ENCODE measurements around the gene AHCYL2. TPM values are rescaled to one million over a fixed set of nuclear protein-coding genes. Genes with fewer than 3 reads are reported as not detected.
"Not testable (repeated sequence)": the region's sequence is repeated elsewhere in the genome, so short reads cannot be mapped to it uniquely, and the experiment has no call there.

AHCYL2 gene
- total and polyA plus RNA-seq, 4 donors = 44.6 to 138 (median 69.0) TPM

DNA sequence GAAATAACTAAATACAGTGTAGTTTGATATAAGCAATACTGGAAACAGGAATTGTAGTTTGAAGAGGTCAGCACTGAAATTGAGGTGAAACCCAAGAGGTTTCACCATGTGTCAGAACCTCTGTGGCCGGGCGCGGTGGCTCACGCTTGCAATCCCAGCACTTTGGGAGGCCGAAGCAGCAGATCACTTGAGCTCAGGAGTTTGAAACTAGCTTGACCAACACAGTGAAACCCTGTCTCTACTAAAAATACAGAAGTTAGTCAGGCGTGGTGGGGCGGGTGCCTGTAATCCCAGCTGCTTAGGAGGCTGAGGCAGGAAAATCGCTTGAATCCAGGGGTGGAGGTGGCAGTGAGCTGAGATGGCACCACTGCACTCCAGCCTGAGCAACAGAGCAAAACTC is 13.7 kb downstream of the AHCYL2 start:
- DNase-seq (ENCODE audit: low read depth in 4 of 6, low spot score in 6 of 6) = no peak
- H3K27ac ChIP-seq (ENCODE audit: low read depth, low read length) = no peak overlapping the region
- H3K4me1 ChIP-seq (ENCODE audit: control insufficient read depth, insufficient read depth, low read length) = no peaks in the 10 kb centered on the region
- no peaks in the 10 kb centered on the region for H3K27me3 ChIP-seq (ENCODE audit: control insufficient read depth, insufficient read depth, low read length)
- no peak overlapping the region for H3K4me3 ChIP-seq (ENCODE audit: low read depth, low read length)
- H3K9me3 ChIP-seq (ENCODE audit: control insufficient read depth, insufficient read depth, low read length) = no peaks in the 10 kb centered on the region
- WGBS (ENCODE audit: insufficient coverage) = 85% methylated on average over 8 of the region's 8 CpGs
- peaks cover 7% of the 10 kb centered on the region for H3K36me3 ChIP-seq (ENCODE audit: control insufficient read depth, insufficient read depth, low read length)

GRCh38 chr7:129240119-129240820 is 15.4 kb downstream of the AHCYL2 start:
- H3K4me3 ChIP-seq (ENCODE audit: low read depth, low read length) = no peak overlapping the region
- no peaks in the 10 kb centered on the region for H3K9me3 ChIP-seq (ENCODE audit: control insufficient read depth, insufficient read depth, low read length)
- 54% methylated on average over 2 of the region's 10 CpGs for WGBS (ENCODE audit: insufficient coverage)
- no peaks in the 10 kb centered on the region for H3K4me1 ChIP-seq (ENCODE audit: control insufficient read depth, insufficient read depth, low read length)
- no peak overlapping the region for H3K27ac ChIP-seq (ENCODE audit: low read depth, low read length)
- H3K27me3 ChIP-seq (ENCODE audit: control insufficient read depth, insufficient read depth, low read length) = no peaks in the 10 kb centered on the region
- DNase-seq (ENCODE audit: low read depth in 4 of 6, low spot score in 6 of 6) = peak in 1 of 6 donors; percentile 63
- H3K36me3 ChIP-seq (ENCODE audit: control insufficient read depth, insufficient read depth, low read length) = no peaks in the 10 kb centered on the region

DNA sequence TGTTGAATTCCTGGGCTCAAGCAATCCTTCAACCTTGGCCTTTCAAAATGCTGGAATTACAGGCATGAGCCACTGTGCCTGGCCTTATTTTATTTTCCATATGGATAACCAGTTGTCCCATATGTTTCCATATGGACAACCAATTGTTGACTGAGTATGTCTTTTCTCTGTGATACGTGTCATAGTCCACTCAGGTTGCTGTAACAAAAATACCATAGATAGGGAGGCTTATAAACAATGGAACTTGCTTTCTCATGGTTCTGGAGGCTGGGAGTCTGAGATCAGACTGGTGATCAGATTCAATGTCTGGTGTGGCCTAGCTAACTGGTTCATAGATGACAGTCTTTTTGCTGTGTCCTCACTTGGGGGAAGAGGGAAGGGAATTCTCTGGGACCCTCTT is 19.4 kb downstream of the AHCYL2 start:
- Histone ChIP-seq H3K4me3 (ENCODE audit: low read depth, low read length) (no peak overlapping the region), H3K4me1 (ENCODE audit: control insufficient read depth, insufficient read depth, low read length) (no peaks in the 10 kb centered on the region), H3K9me3 (ENCODE audit: control insufficient read depth, insufficient read depth, low read length) (no peaks in the 10 kb centered on the region), H3K27me3 (ENCODE audit: control insufficient read depth, insufficient read depth, low read length) (no peaks in the 10 kb centered on the region), H3K36me3 (ENCODE audit: control insufficient read depth, insufficient read depth, low read length) (no peaks in the 10 kb centered on the region), H3K27ac (ENCODE audit: low read depth, low read length) (no peak overlapping the region)
- no peak for DNase-seq (ENCODE audit: low read depth in 4 of 6, low spot score in 6 of 6)
- WGBS (ENCODE audit: insufficient coverage) = no CpG with 5 or more reads among the region's 1 CpG

GRCh38 chr7:129245533-129245932 is 20.7 kb downstream of the AHCYL2 start:
- H3K4me1 ChIP-seq (ENCODE audit: control insufficient read depth, insufficient read depth, low read length) = no peaks in the 10 kb centered on the region
- no peak overlapping the region for H3K27ac ChIP-seq (ENCODE audit: low read depth, low read length)
- H3K9me3 ChIP-seq (ENCODE audit: control insufficient read depth, insufficient read depth, low read length) = no peaks in the 10 kb centered on the region
- H3K36me3 ChIP-seq (ENCODE audit: control insufficient read depth, insufficient read depth, low read length) = no peaks in the 10 kb centered on the region
- H3K27me3 ChIP-seq (ENCODE audit: control insufficient read depth, insufficient read depth, low read length) = no peaks in the 10 kb centered on the region
- WGBS (ENCODE audit: insufficient coverage) = no CpG with 5 or more reads among the region's 3 CpGs
- H3K4me3 ChIP-seq (ENCODE audit: low read depth, low read length) = no peak overlapping the region
- no peak for DNase-seq (ENCODE audit: low read depth in 4 of 6, low spot score in 6 of 6)

DNA sequence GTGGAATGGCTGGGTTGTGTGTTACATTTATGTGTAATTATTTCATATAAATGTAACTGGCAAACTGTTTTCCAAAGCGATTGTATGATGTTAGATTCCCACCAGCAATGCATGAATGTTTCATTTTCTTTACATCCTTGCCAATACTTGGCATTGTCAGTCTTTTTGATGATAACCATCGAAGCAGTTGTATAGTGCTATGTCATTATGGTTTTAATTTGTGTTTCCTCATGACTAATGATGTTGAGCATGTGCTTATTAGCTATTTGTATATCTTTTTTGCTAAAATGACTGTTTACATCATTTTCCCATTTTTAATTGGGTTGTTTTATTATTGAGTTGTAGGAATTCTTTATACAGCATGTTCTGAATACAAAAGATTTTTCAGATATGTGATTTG is 22.3 kb downstream of the AHCYL2 start:
- no peak overlapping the region for H3K27ac ChIP-seq (ENCODE audit: low read depth, low read length)
- H3K36me3 ChIP-seq (ENCODE audit: control insufficient read depth, insufficient read depth, low read length) = no peaks in the 10 kb centered on the region
- no peaks in the 10 kb centered on the region for H3K9me3 ChIP-seq (ENCODE audit: control insufficient read depth, insufficient read depth, low read length)
- no peaks in the 10 kb centered on the region for H3K4me1 ChIP-seq (ENCODE audit: control insufficient read depth, insufficient read depth, low read length)
- DNase-seq (ENCODE audit: low read depth in 4 of 6, low spot score in 6 of 6) = peak in 1 of 6 donors; percentile 5
- WGBS (ENCODE audit: insufficient coverage) = no CpG with 5 or more reads among the region's 2 CpGs
- no peak overlapping the region for H3K4me3 ChIP-seq (ENCODE audit: low read depth, low read length)
- no peaks in the 10 kb centered on the region for H3K27me3 ChIP-seq (ENCODE audit: control insufficient read depth, insufficient read depth, low read length)

- no peaks in the 10 kb centered on the region for H3K27me3 ChIP-seq (ENCODE audit: control insufficient read depth, insufficient read depth, low read length)
- no peaks in the 10 kb centered on the region for H3K9me3 ChIP-seq (ENCODE audit: control insufficient read depth, insufficient read depth, low read length)
- WGBS (ENCODE audit: insufficient coverage) = no CpG with 5 or more reads among the region's 2 CpGs
- peak in 1 of 6 donors; percentile 31 for DNase-seq (ENCODE audit: low read depth in 4 of 6, low spot score in 6 of 6)
- peaks cover 8% of the 10 kb centered on the region for H3K4me1 ChIP-seq (ENCODE audit: control insufficient read depth, insufficient read depth, low read length)
- no peaks in the 10 kb centered on the region for H3K36me3 ChIP-seq (ENCODE audit: control insufficient read depth, insufficient read depth, low read length)
- H3K4me3 ChIP-seq (ENCODE audit: low read depth, low read length) = no peak overlapping the region
- no peak overlapping the region for H3K27ac ChIP-seq (ENCODE audit: low read depth, low read length)
These were observed 27.3 kb downstream of the AHCYL2 start for GRCh38 chr7:129252128-129252527.

DNA sequence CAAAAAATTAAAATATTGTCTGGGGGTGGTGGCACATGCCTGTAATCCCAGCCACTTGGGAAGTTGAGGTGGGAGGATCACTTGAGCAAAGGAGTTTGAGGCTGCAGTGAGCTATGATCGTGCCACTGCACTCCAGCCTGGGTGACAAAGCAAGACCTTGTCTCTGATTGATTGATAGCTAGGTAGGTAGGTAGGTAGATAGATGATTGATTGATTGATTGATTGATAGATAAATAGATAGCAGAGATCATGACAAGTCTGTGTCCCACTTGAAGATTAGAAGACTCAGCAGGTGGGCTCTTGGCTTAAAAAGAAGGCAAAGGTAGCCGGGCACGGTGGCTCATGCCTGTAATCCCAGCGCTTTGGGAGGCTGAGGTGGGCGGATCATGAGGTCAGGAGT is 27.8 kb downstream of the AHCYL2 start:
- 94% methylated on average over 3 of the region's 5 CpGs for WGBS (ENCODE audit: insufficient coverage)
- H3K27ac ChIP-seq (ENCODE audit: low read depth, low read length) = not testable (repeated sequence)

GRCh38 chr7:129255800-129256199 is 31.0 kb downstream of the AHCYL2 start:
- H3K27ac ChIP-seq (ENCODE audit: low read depth, low read length) = no peak overlapping the region
- no peaks in the 10 kb centered on the region for H3K27me3 ChIP-seq (ENCODE audit: control insufficient read depth, insufficient read depth, low read length)
- no peak for DNase-seq (ENCODE audit: low read depth in 4 of 6, low spot score in 6 of 6)
- WGBS (ENCODE audit: insufficient coverage) = 94% methylated on average over 2 of the region's 4 CpGs
- H3K4me3 ChIP-seq (ENCODE audit: low read depth, low read length) = no peak overlapping the region
- peaks cover 8% of the 10 kb centered on the region for H3K4me1 ChIP-seq (ENCODE audit: control insufficient read depth, insufficient read depth, low read length)
- no peaks in the 10 kb centered on the region for H3K36me3 ChIP-seq (ENCODE audit: control insufficient read depth, insufficient read depth, low read length)
- H3K9me3 ChIP-seq (ENCODE audit: control insufficient read depth, insufficient read depth, low read length) = no peaks in the 10 kb centered on the region

More for the DNA sequence above, 27.8 kb downstream of the AHCYL2 start:
- H3K4me3 ChIP-seq (ENCODE audit: low read depth, low read length); H3K9me3 ChIP-seq (ENCODE audit: control insufficient read depth, insufficient read depth, low read length); H3K36me3 ChIP-seq (ENCODE audit: control insufficient read depth, insufficient read depth, low read length); H3K4me1 ChIP-seq (ENCODE audit: control insufficient read depth, insufficient read depth, low read length); H3K27me3 ChIP-seq (ENCODE audit: control insufficient read depth, insufficient read depth, low read length); DNase-seq (ENCODE audit: low read depth in 4 of 6, low spot score in 6 of 6): not testable (repeated sequence)

GRCh38 chr7:129256221-129256620 is 31.4 kb downstream of the AHCYL2 start:
- no peaks in the 10 kb centered on the region for H3K36me3 ChIP-seq (ENCODE audit: control insufficient read depth, insufficient read depth, low read length)
- H3K27ac ChIP-seq (ENCODE audit: low read depth, low read length) = no peak overlapping the region
- no peak for DNase-seq (ENCODE audit: low read depth in 4 of 6, low spot score in 6 of 6)
- no peak overlapping the region for H3K4me3 ChIP-seq (ENCODE audit: low read depth, low read length)
- H3K9me3 ChIP-seq (ENCODE audit: control insufficient read depth, insufficient read depth, low read length) = no peaks in the 10 kb centered on the region
- H3K27me3 ChIP-seq (ENCODE audit: control insufficient read depth, insufficient read depth, low read length) = no peaks in the 10 kb centered on the region
- WGBS (ENCODE audit: insufficient coverage) = no CpG with 5 or more reads among the region's 2 CpGs
- peaks cover 8% of the 10 kb centered on the region for H3K4me1 ChIP-seq (ENCODE audit: control insufficient read depth, insufficient read depth, low read length)

GRCh38 chr7:129257168-129257567 is 32.3 kb downstream of the AHCYL2 start:
- Histone ChIP-seq H3K4me3 (ENCODE audit: low read depth, low read length) (no peak overlapping the region), H3K4me1 (ENCODE audit: control insufficient read depth, insufficient read depth, low read length) (peaks cover 8% of the 10 kb centered on the region), H3K27me3 (ENCODE audit: control insufficient read depth, insufficient read depth, low read length) (no peaks in the 10 kb centered on the region), H3K9me3 (ENCODE audit: control insufficient read depth, insufficient read depth, low read length) (no peaks in the 10 kb centered on the region), H3K27ac (ENCODE audit: low read depth, low read length) (no peak overlapping the region), H3K36me3 (ENCODE audit: control insufficient read depth, insufficient read depth, low read length) (no peaks in the 10 kb centered on the region)
- DNase-seq (ENCODE audit: low read depth in 4 of 6, low spot score in 6 of 6) = no peak
